Esophagus squamous epithelium (tissue), 4 donors: ENCODE results near the gene NT5C3B.

ENCODE experiments used
- POLR2A ChIP-seq, 4 donors: fragments of 450-650 bp; IDR thresholded peaks; one replicate each; pipeline ENCODE4 v1.6.1; 2017; ENCODE audit warnings: antibody characterized with exemption in 4 of 4, mild to moderate bottlenecking in 4 of 4, moderate library complexity in 3 of 4
- TF ChIP-seq, protein P1 (sequence below), 6 experiments: fragments of 450-650 bp in 4 of 6; fragments of 200-600 bp in 2 of 6; sonication (generic) in 2 of 6; IDR thresholded peaks; one replicate each; pipeline ENCODE4 v1.5.1; 2016 to 2019; ENCODE audit warnings: antibody characterized with exemption in 6 of 6, mild to moderate bottlenecking in 4 of 6, moderate library complexity in 4 of 6

DNA sequence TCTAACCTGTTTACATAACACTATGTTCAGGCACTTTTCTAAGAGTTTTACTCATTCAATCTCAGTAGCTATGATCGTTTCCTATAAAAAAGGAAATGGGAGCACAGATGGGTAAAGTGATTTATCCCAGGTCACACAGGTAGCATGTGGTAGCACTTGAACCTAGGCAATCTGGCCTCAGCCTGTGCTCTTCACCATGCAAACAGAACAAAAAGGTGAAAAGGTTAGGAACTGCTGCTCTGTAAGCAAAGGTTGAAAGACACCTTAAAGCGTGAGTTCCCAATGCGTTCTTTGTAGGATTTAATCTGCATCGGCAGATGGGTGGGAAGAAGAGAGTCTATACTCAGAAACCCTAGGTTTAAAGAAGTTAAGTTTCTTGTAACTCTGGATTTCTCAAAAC is 44.1 kb upstream of the NT5C3B start:
- TF ChIP-seq, protein P1, sequence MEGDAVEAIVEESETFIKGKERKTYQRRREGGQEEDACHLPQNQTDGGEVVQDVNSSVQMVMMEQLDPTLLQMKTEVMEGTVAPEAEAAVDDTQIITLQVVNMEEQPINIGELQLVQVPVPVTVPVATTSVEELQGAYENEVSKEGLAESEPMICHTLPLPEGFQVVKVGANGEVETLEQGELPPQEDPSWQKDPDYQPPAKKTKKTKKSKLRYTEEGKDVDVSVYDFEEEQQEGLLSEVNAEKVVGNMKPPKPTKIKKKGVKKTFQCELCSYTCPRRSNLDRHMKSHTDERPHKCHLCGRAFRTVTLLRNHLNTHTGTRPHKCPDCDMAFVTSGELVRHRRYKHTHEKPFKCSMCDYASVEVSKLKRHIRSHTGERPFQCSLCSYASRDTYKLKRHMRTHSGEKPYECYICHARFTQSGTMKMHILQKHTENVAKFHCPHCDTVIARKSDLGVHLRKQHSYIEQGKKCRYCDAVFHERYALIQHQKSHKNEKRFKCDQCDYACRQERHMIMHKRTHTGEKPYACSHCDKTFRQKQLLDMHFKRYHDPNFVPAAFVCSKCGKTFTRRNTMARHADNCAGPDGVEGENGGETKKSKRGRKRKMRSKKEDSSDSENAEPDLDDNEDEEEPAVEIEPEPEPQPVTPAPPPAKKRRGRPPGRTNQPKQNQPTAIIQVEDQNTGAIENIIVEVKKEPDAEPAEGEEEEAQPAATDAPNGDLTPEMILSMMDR (IDR thresholded peaks at IDR 0.05): no peak
- no peak for TF ChIP-seq POLR2A (IDR thresholded peaks at IDR 0.05)
